Neural cell (in vitro differentiated cells): ENCODE results near the gene ABHD12. TPM values are rescaled to one million over a fixed set of nuclear protein-coding genes. Genes with fewer than 3 reads are reported as not detected.

Experiments used
- H2AFZ ChIP-seq: fragments of 200-600, 300-800 bp; sonication (generic), shearing (Covaris generic); 2 replicates; pipeline ENCODE4 v1.6.0; 2014; ENCODE audit warnings: low read depth, mild to moderate bottlenecking, antibody characterized with exemption, low read length, moderate library complexity
- H3F3A ChIP-seq: fragments of 200-600 bp; shearing (Covaris generic); 2 replicates; pipeline ENCODE4 v1.6.1; 2016; ENCODE audit warnings: mild to moderate bottlenecking, moderate library complexity, mixed read lengths, antibody characterized with exemption, low read length; ENCODE audit not compliant: insufficient read depth, poor library complexity, severe bottlenecking
- H3K27ac ChIP-seq: fragments of 200-600, 300-800 bp; sonication (generic), shearing (Covaris generic); 2 replicates; pipeline ENCODE4 v1.5.1; 2014; ENCODE audit warnings: mild to moderate bottlenecking, low read length, moderate library complexity
- H3K27me3 ChIP-seq: fragments of 300-800, 200-600 bp; sonication (generic), shearing (Covaris generic); 2 replicates; pipeline ENCODE4 v1.6.0; 2014; ENCODE audit warnings: mild to moderate bottlenecking, low read depth, low read length, moderate library complexity; ENCODE audit not compliant: insufficient read depth
- H3K36me3 ChIP-seq: fragments of 300-800, 200-600 bp; sonication (generic), shearing (Covaris generic); 2 replicates; pipeline ENCODE4 v1.5.1; 2014; ENCODE audit warnings: mild to moderate bottlenecking, antibody characterized with exemption, low read length, moderate library complexity; ENCODE audit not compliant: insufficient read depth
- H3K4me2 ChIP-seq: fragments of 300-800, 200-600 bp; sonication (generic), shearing (Covaris generic); 2 replicates; pipeline ENCODE4 v1.6.0; 2014; ENCODE audit warnings: mild to moderate bottlenecking, low read length
- H3K4me3 ChIP-seq: fragments of 300-800, 200-600 bp; sonication (generic), shearing (Covaris generic); 2 replicates; pipeline ENCODE4 v1.5.1; 2014; ENCODE audit warnings: mild to moderate bottlenecking, low read length, moderate library complexity
- H3K79me2 ChIP-seq: fragments of 200-600 bp; shearing (Covaris generic); replicated peaks from 2 replicates; pipeline ENCODE4 v1.6.0; 2014; ENCODE audit warnings: mild to moderate bottlenecking, low read length, moderate library complexity; ENCODE audit not compliant: insufficient read depth
- H3K9ac ChIP-seq: fragments of 300-800, 200-600 bp; sonication (generic), shearing (Covaris generic); 2 replicates; pipeline ENCODE4 v1.6.1; 2016; ENCODE audit warnings: mild to moderate bottlenecking, low read length, mixed read lengths
- H3K9me2 ChIP-seq: fragments of 200-600 bp; shearing (Covaris generic); 2 replicates; pipeline ENCODE4 v1.6.1; 2016; ENCODE audit warnings: mild to moderate bottlenecking, low read length, mixed read lengths; ENCODE audit not compliant: insufficient read depth
- H3K9me3 ChIP-seq: fragments of 200-600, 300-800 bp; sonication (generic), shearing (Covaris generic); 2 replicates; pipeline ENCODE4 v1.6.1; 2016; ENCODE audit warnings: mild to moderate bottlenecking, mixed run types, low read length, moderate library complexity, mixed read lengths
- H4K20me1 ChIP-seq: fragments of 200-600 bp; shearing (Covaris generic); 2 replicates; pipeline ENCODE4 v1.6.1; 2016; ENCODE audit warnings: mild to moderate bottlenecking, mixed run types; ENCODE audit not compliant: insufficient read depth
- EP300 ChIP-seq: fragments of 450-650 bp; conservative IDR thresholded peaks from 2 replicates; pipeline ENCODE4 v1.6.1; 2014; ENCODE audit warnings: antibody characterized with exemption, mild to moderate bottlenecking, moderate library complexity; ENCODE audit not compliant: poor library complexity, severe bottlenecking
- EZH2 ChIP-seq: fragments of 200-600, 300-800 bp; shearing (Covaris generic), sonication (generic); IDR thresholded peaks from 2 replicates; pipeline ENCODE4 v1.6.1; 2014; ENCODE audit warnings: antibody characterized with exemption, low read length, borderline replicate concordance, mild to moderate bottlenecking; ENCODE audit not compliant: insufficient read depth, poor library complexity, severe bottlenecking
- MXI1 ChIP-seq: fragments of 450-650 bp; conservative IDR thresholded peaks from 2 replicates; pipeline ENCODE4 v1.6.1; 2014; ENCODE audit warnings: antibody characterized with exemption, mild to moderate bottlenecking; ENCODE audit not compliant: poor library complexity, severe bottlenecking
- POLR2AphosphoS5 ChIP-seq: IDR thresholded peaks from 2 replicates; pipeline ENCODE4 v1.6.1; 2012
- RAD21 ChIP-seq: fragments of 450-650 bp; conservative IDR thresholded peaks from 2 replicates; pipeline ENCODE4 v1.6.1; 2014; ENCODE audit warnings: antibody characterized with exemption, mild to moderate bottlenecking, moderate library complexity
- SMC3 ChIP-seq: fragments of 450-650 bp; conservative IDR thresholded peaks from 2 replicates; pipeline ENCODE4 v1.6.1; 2014; ENCODE audit warnings: antibody characterized with exemption, mild to moderate bottlenecking, moderate library complexity; ENCODE audit not compliant: poor library complexity
- TAF1 ChIP-seq: IDR thresholded peaks from 2 replicates; pipeline ENCODE4 v1.6.1; 2012; ENCODE audit warnings: low read depth
- polyA plus RNA-seq: library from polyadenylated mRNA; depleted of rRNA; stranded (reverse); fragments of >200 nt; gene quantifications from 2 replicates; pipeline ENCODE4 v1.2.3, GENCODE V29; 2014
- TF ChIP-seq, protein P1 (sequence below): IDR thresholded peaks from 2 replicates; pipeline ENCODE4 v1.6.1; 2012; ENCODE audit warnings: borderline replicate concordance
- TF ChIP-seq, protein P2 (sequence below): fragments of 450-650 bp; IDR thresholded peaks from 2 replicates; pipeline ENCODE4 v1.5.1; 2014; ENCODE audit warnings: antibody characterized with exemption, mild to moderate bottlenecking, moderate library complexity; ENCODE audit not compliant: poor library complexity, severe bottlenecking

Gene ABHD12
- polyA plus RNA-seq, 1 donor from 2014 or later = 32.3 TPM

DNA sequence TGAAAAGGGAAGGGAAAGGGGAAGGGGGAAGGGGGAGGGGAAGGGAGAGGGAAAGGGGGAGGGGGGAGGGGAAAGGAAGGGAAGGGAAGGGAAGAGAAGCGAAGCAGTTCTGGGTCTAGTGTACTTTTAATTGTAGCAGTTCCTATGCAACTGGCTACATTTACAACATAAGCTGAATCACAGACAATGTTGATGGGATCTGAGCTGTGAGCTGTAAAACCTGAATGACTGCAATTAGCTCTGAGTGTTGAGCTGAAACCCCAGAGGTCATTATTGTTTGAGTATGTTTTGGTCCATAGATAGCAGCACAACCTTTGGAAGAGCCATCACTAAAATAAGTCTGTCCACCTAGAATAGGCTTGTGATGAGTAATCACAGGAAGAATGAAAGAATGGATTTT lies 7.2 kb upstream of the ABHD12 start:
- no peak overlapping the region for H3K4me3 ChIP-seq
- TF ChIP-seq RAD21 = no peak
- TF ChIP-seq, protein P1, sequence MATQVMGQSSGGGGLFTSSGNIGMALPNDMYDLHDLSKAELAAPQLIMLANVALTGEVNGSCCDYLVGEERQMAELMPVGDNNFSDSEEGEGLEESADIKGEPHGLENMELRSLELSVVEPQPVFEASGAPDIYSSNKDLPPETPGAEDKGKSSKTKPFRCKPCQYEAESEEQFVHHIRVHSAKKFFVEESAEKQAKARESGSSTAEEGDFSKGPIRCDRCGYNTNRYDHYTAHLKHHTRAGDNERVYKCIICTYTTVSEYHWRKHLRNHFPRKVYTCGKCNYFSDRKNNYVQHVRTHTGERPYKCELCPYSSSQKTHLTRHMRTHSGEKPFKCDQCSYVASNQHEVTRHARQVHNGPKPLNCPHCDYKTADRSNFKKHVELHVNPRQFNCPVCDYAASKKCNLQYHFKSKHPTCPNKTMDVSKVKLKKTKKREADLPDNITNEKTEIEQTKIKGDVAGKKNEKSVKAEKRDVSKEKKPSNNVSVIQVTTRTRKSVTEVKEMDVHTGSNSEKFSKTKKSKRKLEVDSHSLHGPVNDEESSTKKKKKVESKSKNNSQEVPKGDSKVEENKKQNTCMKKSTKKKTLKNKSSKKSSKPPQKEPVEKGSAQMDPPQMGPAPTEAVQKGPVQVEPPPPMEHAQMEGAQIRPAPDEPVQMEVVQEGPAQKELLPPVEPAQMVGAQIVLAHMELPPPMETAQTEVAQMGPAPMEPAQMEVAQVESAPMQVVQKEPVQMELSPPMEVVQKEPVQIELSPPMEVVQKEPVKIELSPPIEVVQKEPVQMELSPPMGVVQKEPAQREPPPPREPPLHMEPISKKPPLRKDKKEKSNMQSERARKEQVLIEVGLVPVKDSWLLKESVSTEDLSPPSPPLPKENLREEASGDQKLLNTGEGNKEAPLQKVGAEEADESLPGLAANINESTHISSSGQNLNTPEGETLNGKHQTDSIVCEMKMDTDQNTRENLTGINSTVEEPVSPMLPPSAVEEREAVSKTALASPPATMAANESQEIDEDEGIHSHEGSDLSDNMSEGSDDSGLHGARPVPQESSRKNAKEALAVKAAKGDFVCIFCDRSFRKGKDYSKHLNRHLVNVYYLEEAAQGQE = no peak
- TF ChIP-seq POLR2AphosphoS5 = no peak
- no peak for TF ChIP-seq TAF1
- TF ChIP-seq EP300 = no peak
- TF ChIP-seq, protein P2, sequence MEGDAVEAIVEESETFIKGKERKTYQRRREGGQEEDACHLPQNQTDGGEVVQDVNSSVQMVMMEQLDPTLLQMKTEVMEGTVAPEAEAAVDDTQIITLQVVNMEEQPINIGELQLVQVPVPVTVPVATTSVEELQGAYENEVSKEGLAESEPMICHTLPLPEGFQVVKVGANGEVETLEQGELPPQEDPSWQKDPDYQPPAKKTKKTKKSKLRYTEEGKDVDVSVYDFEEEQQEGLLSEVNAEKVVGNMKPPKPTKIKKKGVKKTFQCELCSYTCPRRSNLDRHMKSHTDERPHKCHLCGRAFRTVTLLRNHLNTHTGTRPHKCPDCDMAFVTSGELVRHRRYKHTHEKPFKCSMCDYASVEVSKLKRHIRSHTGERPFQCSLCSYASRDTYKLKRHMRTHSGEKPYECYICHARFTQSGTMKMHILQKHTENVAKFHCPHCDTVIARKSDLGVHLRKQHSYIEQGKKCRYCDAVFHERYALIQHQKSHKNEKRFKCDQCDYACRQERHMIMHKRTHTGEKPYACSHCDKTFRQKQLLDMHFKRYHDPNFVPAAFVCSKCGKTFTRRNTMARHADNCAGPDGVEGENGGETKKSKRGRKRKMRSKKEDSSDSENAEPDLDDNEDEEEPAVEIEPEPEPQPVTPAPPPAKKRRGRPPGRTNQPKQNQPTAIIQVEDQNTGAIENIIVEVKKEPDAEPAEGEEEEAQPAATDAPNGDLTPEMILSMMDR = no peak
- TF ChIP-seq EZH2 = no peak
- no peak for TF ChIP-seq MXI1
- TF ChIP-seq SMC3 = no peak
- H3K27ac ChIP-seq = no peak overlapping the region
- H3K27me3 ChIP-seq = no peaks in the 10 kb centered on the region
- no peaks in the 10 kb centered on the region for H3K79me2 ChIP-seq
- no peak overlapping the region for H3K4me2 ChIP-seq
- H2AFZ ChIP-seq = no peak overlapping the region
- no peaks in the 10 kb centered on the region for H3F3A ChIP-seq
- no peaks in the 10 kb centered on the region for H3K9me3 ChIP-seq
- no peaks in the 10 kb centered on the region for H3K36me3 ChIP-seq
- H4K20me1 ChIP-seq = no peaks in the 10 kb centered on the region
- H3K9ac ChIP-seq = no peak overlapping the region
- no peaks in the 10 kb centered on the region for H3K9me2 ChIP-seq

DNA sequence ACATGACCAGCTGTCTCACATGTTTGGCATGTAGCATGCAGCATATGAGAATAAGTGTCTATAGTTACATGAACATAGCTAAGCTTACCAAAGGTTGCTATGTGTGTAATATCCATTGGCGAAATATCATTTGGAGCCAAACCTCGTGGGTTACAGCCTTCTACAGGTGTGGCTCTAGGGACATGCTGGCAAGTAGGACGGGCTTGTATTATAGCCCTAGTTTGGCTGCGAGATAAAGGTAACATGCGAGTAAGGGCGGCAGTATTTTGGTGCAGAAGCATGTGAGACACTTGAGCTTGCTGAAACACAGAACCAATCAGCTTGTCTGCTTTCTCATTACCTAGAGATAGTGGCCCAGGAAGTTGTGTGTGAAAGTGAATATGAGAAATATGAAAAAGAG lies 6.5 kb upstream of the ABHD12 start:
- no peaks in the 10 kb centered on the region for H3K9me3 ChIP-seq
- no peak overlapping the region for H3K27ac ChIP-seq
- no peak overlapping the region for H3K9ac ChIP-seq
- H2AFZ ChIP-seq = no peak overlapping the region
- no peak for TF ChIP-seq TAF1
- TF ChIP-seq, protein P2 = no peak
- TF ChIP-seq EZH2 = no peak
- TF ChIP-seq, protein P1 = no peak
- no peak for TF ChIP-seq POLR2AphosphoS5
- no peak for TF ChIP-seq EP300
- no peak for TF ChIP-seq SMC3
- TF ChIP-seq RAD21 = no peak
- TF ChIP-seq MXI1 = no peak
- no peaks in the 10 kb centered on the region for H3K36me3 ChIP-seq
- no peak overlapping the region for H3K4me3 ChIP-seq
- H3K4me2 ChIP-seq = no peak overlapping the region
- no peaks in the 10 kb centered on the region for H4K20me1 ChIP-seq
- no peaks in the 10 kb centered on the region for H3K9me2 ChIP-seq
- no peaks in the 10 kb centered on the region for H3K79me2 ChIP-seq
- H3K27me3 ChIP-seq = no peaks in the 10 kb centered on the region
- H3F3A ChIP-seq = no peaks in the 10 kb centered on the region
